ENCODE measurements around the gene RIPOR2.

- TF ChIP-seq CTCF (IDR thresholded peaks at IDR 0.05; ENCODE audit: low read depth, low read length, missing input control) (no peak), TAF1 (conservative IDR thresholded peaks at IDR 0.05) (no peak), REST (IDR thresholded peaks at IDR 0.05) (no peak), RAD21 (IDR thresholded peaks at IDR 0.05) (no peak), MAX (IDR thresholded peaks at IDR 0.05) (no peak), YY1 (IDR thresholded peaks at IDR 0.05) (no peak), GABPA (IDR thresholded peaks at IDR 0.05 in 1 of 2, conservative IDR thresholded peaks at IDR 0.05 in 1 of 2) (no peak)
- TF ChIP-seq, protein P1, sequence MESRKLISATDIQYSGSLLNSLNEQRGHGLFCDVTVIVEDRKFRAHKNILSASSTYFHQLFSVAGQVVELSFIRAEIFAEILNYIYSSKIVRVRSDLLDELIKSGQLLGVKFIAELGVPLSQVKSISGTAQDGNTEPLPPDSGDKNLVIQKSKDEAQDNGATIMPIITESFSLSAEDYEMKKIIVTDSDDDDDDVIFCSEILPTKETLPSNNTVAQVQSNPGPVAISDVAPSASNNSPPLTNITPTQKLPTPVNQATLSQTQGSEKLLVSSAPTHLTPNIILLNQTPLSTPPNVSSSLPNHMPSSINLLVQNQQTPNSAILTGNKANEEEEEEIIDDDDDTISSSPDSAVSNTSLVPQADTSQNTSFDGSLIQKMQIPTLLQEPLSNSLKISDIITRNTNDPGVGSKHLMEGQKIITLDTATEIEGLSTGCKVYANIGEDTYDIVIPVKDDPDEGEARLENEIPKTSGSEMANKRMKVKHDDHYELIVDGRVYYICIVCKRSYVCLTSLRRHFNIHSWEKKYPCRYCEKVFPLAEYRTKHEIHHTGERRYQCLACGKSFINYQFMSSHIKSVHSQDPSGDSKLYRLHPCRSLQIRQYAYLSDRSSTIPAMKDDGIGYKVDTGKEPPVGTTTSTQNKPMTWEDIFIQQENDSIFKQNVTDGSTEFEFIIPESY (IDR thresholded peaks at IDR 0.05): no peak
- TF ChIP-seq, protein P2, sequence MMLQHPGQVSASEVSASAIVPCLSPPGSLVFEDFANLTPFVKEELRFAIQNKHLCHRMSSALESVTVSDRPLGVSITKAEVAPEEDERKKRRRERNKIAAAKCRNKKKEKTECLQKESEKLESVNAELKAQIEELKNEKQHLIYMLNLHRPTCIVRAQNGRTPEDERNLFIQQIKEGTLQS (IDR thresholded peaks at IDR 0.05): no peak
These were observed 136.8 kb downstream of the RIPOR2 start, which contains the start of gene ARMH2 for GRCh38 chr6:24798740-24799540.

All from liver (tissue), 3 donors.